ENCODE measurements around the gene ANKLE2.
"Not testable (repeated sequence)": the region's sequence is repeated elsewhere in the genome, so short reads cannot be mapped to it uniquely, and the experiment has no call there.

The ANKLE2 gene

DNA sequence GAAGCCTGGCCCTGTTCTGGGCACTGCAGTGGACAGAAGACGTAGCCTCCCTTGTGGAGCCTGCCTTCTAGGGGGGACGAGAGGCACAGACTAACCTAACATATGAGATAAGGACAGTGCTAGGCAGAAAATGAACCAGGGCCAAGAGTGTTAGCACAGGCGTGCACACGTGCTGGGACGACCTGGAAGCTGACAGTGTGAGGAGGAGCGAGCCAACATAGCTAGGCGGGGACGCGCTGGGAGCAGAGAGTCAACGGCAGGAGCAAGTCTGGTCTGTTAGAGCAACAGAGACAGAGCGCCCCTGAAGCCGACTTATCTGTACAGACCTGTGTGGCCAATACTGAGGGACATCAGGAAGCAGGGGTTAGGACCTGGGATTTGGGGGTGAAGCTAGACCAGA is 66.2 kb downstream of the ANKLE2 start:
- DNase-seq (ENCODE audit: insufficient read length, low spot score) (no peak), FAIRE-seq (no peak)

- FAIRE-seq; DNase-seq (ENCODE audit: insufficient read length, low spot score): not testable (repeated sequence)
Observed at GRCh38 chr12:132694888-132695287, 66.7 kb downstream of the ANKLE2 start.

DNA sequence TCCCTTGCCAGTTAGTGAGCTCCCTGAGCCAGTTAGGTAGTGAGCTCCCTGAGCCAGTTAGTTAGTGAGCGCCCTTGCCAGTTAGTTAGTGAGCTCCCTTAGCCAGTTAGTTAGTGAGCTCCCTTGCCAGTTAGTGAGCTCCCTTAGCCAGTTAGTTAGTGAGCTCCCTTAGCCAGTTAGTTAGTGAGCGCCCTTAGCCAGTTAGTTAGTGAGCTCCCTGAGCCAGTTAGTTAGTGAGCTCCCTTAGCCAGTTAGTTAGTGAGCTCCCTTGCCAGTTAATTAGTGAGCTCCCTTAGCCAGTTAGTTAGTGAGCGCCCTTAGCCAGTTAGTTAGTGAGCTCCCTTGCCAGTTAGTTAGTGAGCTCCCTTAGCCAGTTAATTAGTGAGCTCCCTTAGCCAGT is 69.6 kb downstream of the ANKLE2 start:
- DNase-seq (ENCODE audit: insufficient read length, low spot score); FAIRE-seq: not testable (repeated sequence)

DNA sequence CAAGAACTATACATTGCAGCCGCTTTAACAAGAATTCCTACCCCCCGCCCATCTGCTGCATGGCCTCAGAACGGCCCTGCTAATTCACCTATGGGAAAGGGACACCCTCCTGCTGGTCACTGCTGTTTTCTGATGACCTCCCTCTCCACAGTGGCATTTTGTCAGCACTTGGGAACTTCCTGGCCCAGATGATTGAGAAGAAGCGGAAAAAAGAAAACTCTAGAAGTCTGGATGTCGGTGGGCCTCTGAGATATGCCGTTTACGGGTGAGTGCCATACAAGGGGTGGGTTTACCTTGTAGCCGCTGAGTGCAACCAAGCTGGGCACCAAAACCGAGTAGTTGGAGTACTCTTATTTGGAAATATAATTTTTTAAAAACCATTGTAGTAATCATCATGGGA is 71.5 kb downstream of the ANKLE2 start:
- FAIRE-seq (no peak), DNase-seq (ENCODE audit: insufficient read length, low spot score) (no peak)

DNA sequence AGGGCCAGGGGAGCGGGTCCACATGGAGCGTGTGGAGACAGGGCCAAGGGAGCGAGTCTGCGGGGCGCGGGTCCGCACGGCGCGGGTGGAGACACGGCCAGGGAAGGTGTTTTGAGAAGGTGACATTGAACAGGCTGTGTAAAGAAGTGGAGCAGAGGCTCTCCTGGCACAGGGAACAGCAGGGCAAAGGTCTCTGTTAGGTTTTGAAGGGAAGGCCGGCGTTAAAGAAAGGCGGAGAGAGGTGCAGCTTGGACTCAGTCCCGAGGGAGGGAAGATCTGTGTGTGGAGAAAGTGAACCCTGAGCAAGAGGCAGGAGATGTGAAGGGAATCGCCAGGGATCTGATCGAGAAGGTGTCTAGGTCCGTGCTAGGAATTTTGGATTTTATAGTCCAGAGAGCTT is 72.4 kb downstream of the ANKLE2 start:
- DNase-seq (ENCODE audit: insufficient read length, low spot score) (no peak), FAIRE-seq (no peak)

DNA sequence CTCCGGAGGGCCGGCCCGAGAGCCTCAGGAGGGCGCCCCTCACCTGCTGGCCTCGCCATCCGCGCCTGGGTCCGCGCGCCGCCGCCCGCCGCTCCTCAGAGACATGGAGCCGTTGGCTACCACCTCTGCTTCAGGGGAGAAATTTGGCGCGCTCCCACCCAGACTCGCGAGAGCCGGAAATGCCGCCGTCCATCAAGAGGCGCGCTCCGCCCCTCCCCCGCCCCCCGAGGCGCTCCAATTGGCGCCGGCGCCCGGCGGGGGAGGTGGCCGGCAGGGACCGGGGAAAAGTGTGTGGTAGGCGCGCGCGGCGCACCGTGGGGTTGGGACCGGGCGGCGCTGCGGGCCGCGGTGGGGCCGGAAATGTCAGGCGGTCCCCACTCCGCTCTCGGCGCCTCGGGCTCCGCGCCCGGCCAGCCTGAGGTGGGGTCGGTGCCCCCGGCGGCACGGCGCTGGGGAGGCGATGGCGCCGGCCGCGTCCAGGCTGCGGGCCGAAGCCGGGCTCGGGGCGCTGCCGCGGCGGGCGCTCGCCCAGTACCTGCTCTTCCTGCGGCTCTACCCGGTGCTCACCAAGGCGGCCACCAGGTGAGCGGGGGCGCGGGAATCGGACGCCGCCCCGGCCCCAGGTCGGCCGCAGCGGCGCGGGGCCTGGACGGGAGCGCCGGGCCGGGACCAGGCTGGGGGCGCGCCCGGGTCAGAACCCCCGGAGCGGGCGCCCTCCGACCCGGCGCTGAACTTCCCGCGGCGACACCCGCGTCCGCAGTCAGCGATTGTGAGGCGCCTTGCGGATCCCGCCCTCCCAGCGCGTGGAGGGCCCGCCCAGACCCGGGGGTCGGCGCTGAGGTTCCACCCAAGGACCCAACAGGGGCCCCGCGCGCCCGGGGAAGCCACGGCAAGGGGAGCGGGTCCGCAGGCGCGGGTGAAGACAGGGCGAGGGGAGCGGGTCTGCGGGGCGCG is 74.1 kb downstream of the ANKLE2 start, which contains the start of the genes POLE and PXMP2:
POLE (minus strand) TSS at position 132 of the 954 bp plus-strand sequence; CDS start at position 105, 27 bp downstream.
PXMP2 (plus strand) TSS at position 377 of the 954 bp plus-strand sequence; CDS start at position 461, 84 bp downstream.
- DNase-seq (ENCODE audit: insufficient read length, low spot score): peak; percentile 99
- FAIRE-seq: peak; percentile 74

- DNase-seq (ENCODE audit: insufficient read length, low spot score) (no peak), FAIRE-seq (no peak)
Observed at GRCh38 chr12:132686825-132687210, 74.8 kb downstream of the ANKLE2 start.

GRCh38 chr12:132685400-132685799 is 76.2 kb downstream of the ANKLE2 start:
- DNase-seq (ENCODE audit: insufficient read length, low spot score) (no peak), FAIRE-seq (no peak)

DNA sequence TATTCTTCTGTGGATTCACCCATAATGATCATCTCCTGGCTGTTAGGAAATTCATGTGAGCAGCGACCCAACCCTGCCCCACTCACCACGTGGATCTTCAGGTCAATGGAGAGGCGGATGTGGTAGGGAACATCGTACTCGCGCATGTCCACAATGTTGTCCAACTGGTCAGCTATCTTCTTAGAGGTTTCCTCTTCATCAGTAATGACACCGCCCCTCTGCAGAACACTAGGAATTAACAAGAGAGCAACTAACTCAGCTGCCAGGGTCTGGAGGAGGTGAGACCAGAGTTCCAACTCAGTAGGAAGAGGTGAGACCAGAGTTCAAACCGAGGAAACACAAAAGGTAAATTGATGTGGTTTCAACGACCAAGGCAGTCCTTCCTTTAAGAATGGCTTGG is 84.1 kb downstream of the ANKLE2 start:
- FAIRE-seq: no peak
- DNase-seq (ENCODE audit: insufficient read length, low spot score): no peak

DNA sequence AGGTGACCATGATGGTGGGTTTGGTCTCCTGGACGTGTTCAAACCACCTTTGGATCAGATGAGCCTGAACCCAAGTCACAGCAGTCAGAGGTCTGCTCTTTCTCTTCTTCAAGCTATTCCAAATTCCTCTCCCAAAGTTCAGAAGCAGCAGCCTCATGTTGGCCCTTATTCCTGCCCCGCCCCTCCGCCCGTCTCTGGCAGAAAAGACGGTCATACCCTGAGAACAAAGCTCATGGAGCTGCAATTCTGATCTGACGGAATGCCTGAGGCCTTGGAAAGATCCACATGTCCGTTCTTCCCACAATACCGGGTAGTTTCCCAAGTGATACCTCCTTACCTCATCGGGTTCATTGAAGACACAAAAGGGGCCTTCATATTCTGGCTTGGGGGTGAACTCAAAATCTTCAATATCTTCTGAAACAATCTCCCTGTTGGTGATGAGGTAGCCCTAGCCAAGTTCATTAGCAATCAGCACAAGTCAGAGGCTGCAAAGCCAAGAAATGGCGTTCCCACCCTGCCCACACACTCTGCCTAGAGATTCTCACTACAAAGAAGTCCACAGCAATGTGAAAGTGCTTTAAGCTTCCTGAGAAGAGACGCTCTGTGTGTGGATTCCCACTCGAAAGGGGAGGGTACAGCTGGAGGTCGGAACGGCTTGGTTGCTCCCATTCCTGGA is 85.7 kb downstream of the ANKLE2 start:
- FAIRE-seq: no peak
- DNase-seq (ENCODE audit: insufficient read length, low spot score): no peak

Measured in GM19239 (cell line).